ENCODE results near the gene INTS1. TPM values are rescaled to one million over a fixed set of nuclear protein-coding genes. Genes with fewer than 3 reads are reported as not detected.

The INTS1 gene
- total RNA-seq, 1 donor, result 66.2 TPM

GRCh38 chr7:1480670-1481069, 23.5 kb downstream of the INTS1 start:
- H3K4me3 ChIP-seq (ENCODE audit: insufficient read depth, low read length), result no peak overlapping the region
- TF ChIP-seq, protein P1, sequence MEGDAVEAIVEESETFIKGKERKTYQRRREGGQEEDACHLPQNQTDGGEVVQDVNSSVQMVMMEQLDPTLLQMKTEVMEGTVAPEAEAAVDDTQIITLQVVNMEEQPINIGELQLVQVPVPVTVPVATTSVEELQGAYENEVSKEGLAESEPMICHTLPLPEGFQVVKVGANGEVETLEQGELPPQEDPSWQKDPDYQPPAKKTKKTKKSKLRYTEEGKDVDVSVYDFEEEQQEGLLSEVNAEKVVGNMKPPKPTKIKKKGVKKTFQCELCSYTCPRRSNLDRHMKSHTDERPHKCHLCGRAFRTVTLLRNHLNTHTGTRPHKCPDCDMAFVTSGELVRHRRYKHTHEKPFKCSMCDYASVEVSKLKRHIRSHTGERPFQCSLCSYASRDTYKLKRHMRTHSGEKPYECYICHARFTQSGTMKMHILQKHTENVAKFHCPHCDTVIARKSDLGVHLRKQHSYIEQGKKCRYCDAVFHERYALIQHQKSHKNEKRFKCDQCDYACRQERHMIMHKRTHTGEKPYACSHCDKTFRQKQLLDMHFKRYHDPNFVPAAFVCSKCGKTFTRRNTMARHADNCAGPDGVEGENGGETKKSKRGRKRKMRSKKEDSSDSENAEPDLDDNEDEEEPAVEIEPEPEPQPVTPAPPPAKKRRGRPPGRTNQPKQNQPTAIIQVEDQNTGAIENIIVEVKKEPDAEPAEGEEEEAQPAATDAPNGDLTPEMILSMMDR (IDR thresholded peaks at IDR 0.05; ENCODE audit: extremely low read depth, low read depth, low read length), result no peak
- H3K4me2 ChIP-seq (ENCODE audit: insufficient read depth, low read length), result no peak overlapping the region
- no peaks in the 10 kb centered on the region for H3K79me2 ChIP-seq (ENCODE audit: insufficient read depth, low read length)
- H4K20me1 ChIP-seq (ENCODE audit: insufficient read depth, low read length), result no peaks in the 10 kb centered on the region
- H3K27ac ChIP-seq (ENCODE audit: low read depth, low read length), result no peak overlapping the region
- no peaks in the 10 kb centered on the region for H3K27me3 ChIP-seq (ENCODE audit: insufficient read depth, low read length)
- DNase-seq (ENCODE audit: insufficient read length, low spot score, missing footprints), result no peak
- no peak overlapping the region for H2AFZ ChIP-seq (ENCODE audit: low read length)
- H3K36me3 ChIP-seq (ENCODE audit: insufficient read depth, low read length), result peaks cover 22% of the 10 kb centered on the region
- H3K4me1 ChIP-seq (ENCODE audit: insufficient read depth, low read length), result no peaks in the 10 kb centered on the region
- no peaks in the 10 kb centered on the region for H3K9me3 ChIP-seq (ENCODE audit: low read depth, low read length)

GRCh38 chr7:1479287-1479686, 24.9 kb downstream of the INTS1 start:
- Histone ChIP-seq H4K20me1 (ENCODE audit: insufficient read depth, low read length) (peaks cover 4% of the 10 kb centered on the region), H3K36me3 (ENCODE audit: insufficient read depth, low read length) (peaks cover 20% of the 10 kb centered on the region), H3K27me3 (ENCODE audit: insufficient read depth, low read length) (no peaks in the 10 kb centered on the region), H3K4me3 (ENCODE audit: insufficient read depth, low read length) (no peak overlapping the region), H2AFZ (ENCODE audit: low read length) (no peak overlapping the region), H3K4me2 (ENCODE audit: insufficient read depth, low read length) (no peak overlapping the region), H3K79me2 (ENCODE audit: insufficient read depth, low read length) (no peaks in the 10 kb centered on the region), H3K4me1 (ENCODE audit: insufficient read depth, low read length) (no peaks in the 10 kb centered on the region), H3K9me3 (ENCODE audit: low read depth, low read length) (no peaks in the 10 kb centered on the region), H3K27ac (ENCODE audit: low read depth, low read length) (no peak overlapping the region)
- TF ChIP-seq, protein P1 (IDR thresholded peaks at IDR 0.05; ENCODE audit: extremely low read depth, low read depth, low read length), result no peak
- DNase-seq (ENCODE audit: insufficient read length, low spot score, missing footprints), result no peak

- no peak for DNase-seq (ENCODE audit: insufficient read length, low spot score, missing footprints)
- Histone ChIP-seq H3K4me1 (ENCODE audit: insufficient read depth, low read length) (no peaks in the 10 kb centered on the region), H3K27me3 (ENCODE audit: insufficient read depth, low read length) (no peaks in the 10 kb centered on the region), H3K4me3 (ENCODE audit: insufficient read depth, low read length) (no peak overlapping the region), H3K4me2 (ENCODE audit: insufficient read depth, low read length) (no peak overlapping the region), H3K79me2 (ENCODE audit: insufficient read depth, low read length) (no peaks in the 10 kb centered on the region), H3K36me3 (ENCODE audit: insufficient read depth, low read length) (peaks cover 23% of the 10 kb centered on the region), H3K9me3 (ENCODE audit: low read depth, low read length) (no peaks in the 10 kb centered on the region), H4K20me1 (ENCODE audit: insufficient read depth, low read length) (peaks cover 8% of the 10 kb centered on the region), H2AFZ (ENCODE audit: low read length) (no peak overlapping the region), H3K27ac (ENCODE audit: low read depth, low read length) (no peak overlapping the region)
- TF ChIP-seq, protein P1 (IDR thresholded peaks at IDR 0.05; ENCODE audit: extremely low read depth, low read depth, low read length), result no peak
Measured at GRCh38 chr7:1478480-1478879, 25.7 kb downstream of the INTS1 start.

DNA sequence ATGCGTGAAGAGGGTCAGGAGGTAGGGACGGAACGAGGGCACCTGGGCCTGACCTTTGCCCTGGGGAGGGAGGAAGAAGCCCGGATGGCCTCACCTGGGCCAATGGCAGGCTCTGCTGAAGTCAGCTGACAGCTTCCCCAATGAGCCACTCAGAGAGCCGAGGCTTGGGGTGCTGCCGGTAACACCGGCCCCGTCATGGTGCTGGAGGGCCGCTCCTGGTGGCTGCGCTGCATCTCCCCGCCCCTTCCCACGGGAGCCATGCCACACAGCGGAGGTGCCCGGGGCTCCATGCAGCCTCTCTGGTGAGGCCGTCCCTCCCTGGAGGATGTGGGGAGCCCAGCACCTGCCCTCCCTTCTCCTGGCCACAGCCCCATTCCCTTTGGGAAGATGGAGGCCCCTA, 27.3 kb downstream of the INTS1 start:
- no peaks in the 10 kb centered on the region for H3K79me2 ChIP-seq (ENCODE audit: insufficient read depth, low read length)
- H3K9me3 ChIP-seq (ENCODE audit: low read depth, low read length), result no peaks in the 10 kb centered on the region
- peaks cover 10% of the 10 kb centered on the region for H4K20me1 ChIP-seq (ENCODE audit: insufficient read depth, low read length)
- no peak for DNase-seq (ENCODE audit: insufficient read length, low spot score, missing footprints)
- no peaks in the 10 kb centered on the region for H3K4me1 ChIP-seq (ENCODE audit: insufficient read depth, low read length)
- H3K27me3 ChIP-seq (ENCODE audit: insufficient read depth, low read length), result no peaks in the 10 kb centered on the region
- H2AFZ ChIP-seq (ENCODE audit: low read length), result no peak overlapping the region
- H3K36me3 ChIP-seq (ENCODE audit: insufficient read depth, low read length), result peaks cover 17% of the 10 kb centered on the region
- no peak overlapping the region for H3K4me3 ChIP-seq (ENCODE audit: insufficient read depth, low read length)
- TF ChIP-seq, protein P1 (IDR thresholded peaks at IDR 0.05; ENCODE audit: extremely low read depth, low read depth, low read length), result no peak
- no peak overlapping the region for H3K27ac ChIP-seq (ENCODE audit: low read depth, low read length)
- H3K4me2 ChIP-seq (ENCODE audit: insufficient read depth, low read length), result no peak overlapping the region
